ENCODE data around the gene MOCS1.

MOCS1 gene

GRCh38 chr6:39910744-39911143 is 23.5 kb downstream of the MOCS1 start:
- POLR2A ChIA-PET, result no interaction called here
- TF ChIP-seq, protein P1, sequence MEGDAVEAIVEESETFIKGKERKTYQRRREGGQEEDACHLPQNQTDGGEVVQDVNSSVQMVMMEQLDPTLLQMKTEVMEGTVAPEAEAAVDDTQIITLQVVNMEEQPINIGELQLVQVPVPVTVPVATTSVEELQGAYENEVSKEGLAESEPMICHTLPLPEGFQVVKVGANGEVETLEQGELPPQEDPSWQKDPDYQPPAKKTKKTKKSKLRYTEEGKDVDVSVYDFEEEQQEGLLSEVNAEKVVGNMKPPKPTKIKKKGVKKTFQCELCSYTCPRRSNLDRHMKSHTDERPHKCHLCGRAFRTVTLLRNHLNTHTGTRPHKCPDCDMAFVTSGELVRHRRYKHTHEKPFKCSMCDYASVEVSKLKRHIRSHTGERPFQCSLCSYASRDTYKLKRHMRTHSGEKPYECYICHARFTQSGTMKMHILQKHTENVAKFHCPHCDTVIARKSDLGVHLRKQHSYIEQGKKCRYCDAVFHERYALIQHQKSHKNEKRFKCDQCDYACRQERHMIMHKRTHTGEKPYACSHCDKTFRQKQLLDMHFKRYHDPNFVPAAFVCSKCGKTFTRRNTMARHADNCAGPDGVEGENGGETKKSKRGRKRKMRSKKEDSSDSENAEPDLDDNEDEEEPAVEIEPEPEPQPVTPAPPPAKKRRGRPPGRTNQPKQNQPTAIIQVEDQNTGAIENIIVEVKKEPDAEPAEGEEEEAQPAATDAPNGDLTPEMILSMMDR (IDR thresholded peaks at IDR 0.05; ENCODE audit: control extremely low read depth, extremely low read depth, low read depth, missing control alignments), result no peak
- CTCF ChIA-PET, result interaction anchor here (1.1 to 1.7 kb wide), 2 partner anchors 17 to 44 kb away, joined by 3 to 4 read pairs; no protein-coding TSS in a partner anchor
- DNase-seq (ENCODE audit: extremely low spot score), result no peak

DNA sequence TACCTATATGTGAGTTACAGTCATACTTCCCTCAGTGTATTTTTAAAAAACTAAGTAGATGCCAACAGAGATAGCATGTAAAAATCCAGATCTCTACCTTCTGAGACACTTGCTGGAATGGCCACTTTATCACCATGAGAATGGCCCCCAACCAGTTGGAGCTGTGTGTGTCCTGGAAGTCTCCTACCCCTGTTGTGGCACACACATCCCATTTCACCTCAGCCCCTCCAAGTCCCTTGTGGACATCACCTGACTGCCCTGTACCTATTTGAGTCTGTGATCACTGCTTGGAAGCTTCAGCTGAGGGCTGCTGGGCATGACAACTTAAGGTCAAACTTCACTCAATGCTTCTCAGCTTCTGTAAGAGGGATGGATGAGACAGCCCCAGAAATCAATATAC is 24.1 kb downstream of the MOCS1 start:
- no peak for DNase-seq (ENCODE audit: extremely low spot score)
- TF ChIP-seq, protein P1 (IDR thresholded peaks at IDR 0.05; ENCODE audit: control extremely low read depth, extremely low read depth, low read depth, missing control alignments), result no peak
- CTCF ChIA-PET, result interaction anchor here (0.7 to 1.1 kb wide), 2 partner anchors 17 to 44 kb away, joined by 3 read pairs; no protein-coding TSS in a partner anchor
- POLR2A ChIA-PET, result no interaction called here

DNA sequence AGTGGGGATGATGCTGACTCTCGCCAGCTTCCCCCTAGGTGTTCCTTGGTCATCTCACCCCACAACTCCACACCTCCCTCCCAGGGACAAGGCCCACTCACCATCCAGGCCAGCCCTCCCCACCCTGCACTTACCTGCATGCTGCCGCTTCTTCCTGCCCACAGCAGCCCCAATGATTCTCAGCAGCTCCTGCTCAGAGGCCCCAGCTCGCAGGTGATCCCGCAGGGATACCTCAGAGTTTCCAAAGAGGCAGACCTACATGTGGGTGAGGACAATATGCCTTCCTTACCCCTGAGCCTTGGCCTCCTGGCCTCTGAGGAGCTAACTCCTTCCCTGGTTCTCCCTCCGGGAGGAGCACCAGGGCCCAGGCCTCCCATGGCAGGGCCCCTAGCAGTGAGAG is 24.6 kb downstream of the MOCS1 start:
- CTCF ChIA-PET, result interaction anchor here (0.7 to 1.1 kb wide), 2 partner anchors 16 to 43 kb away, joined by 3 read pairs; no protein-coding TSS in a partner anchor
- TF ChIP-seq, protein P1 (IDR thresholded peaks at IDR 0.05; ENCODE audit: control extremely low read depth, extremely low read depth, low read depth, missing control alignments), result no peak
- POLR2A ChIA-PET, result no interaction called here
- no peak for DNase-seq (ENCODE audit: extremely low spot score)

DNA sequence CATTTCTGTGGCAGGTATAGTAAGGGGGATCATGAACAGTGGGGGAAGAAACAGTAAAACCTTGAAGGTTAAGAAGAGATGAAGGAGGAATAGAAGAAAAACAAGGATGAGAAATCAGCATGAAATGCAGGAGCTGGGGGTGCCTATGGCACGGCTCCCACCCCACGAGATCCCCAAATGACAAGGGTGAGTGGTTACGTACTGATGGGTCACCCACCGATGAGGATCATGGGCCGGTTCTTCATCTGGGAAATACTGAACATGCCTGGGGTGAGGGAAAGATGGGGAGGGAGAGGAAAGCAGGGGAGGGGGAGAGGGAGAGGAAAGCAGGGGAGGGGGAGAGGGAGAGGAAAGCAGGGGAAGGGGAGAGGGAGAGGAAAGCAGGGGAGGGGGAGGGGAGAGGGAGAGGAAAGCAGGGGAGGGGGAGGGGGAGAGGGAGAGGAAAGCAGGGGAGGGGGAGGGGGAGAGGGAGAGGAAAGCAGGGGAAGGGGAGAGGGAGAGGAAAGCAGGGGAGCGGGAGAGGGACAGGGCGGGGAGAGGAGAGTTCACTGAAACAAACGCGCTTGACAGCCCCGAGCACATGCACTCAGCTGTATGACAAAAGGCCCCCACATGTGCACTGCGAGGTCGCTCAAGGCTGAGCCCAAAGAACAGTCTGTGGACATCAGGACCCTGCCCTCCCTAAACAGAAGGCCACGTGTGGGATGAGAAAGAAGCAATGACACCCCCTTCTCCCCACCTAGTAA is 25.3 kb downstream of the MOCS1 start:
- DNase-seq (ENCODE audit: extremely low spot score), result no peak
- ChIA-PET CTCF (no interaction called here), POLR2A (no interaction called here)
- TF ChIP-seq, protein P1 (IDR thresholded peaks at IDR 0.05; ENCODE audit: control extremely low read depth, extremely low read depth, low read depth, missing control alignments), result no peak

GRCh38 chr6:39907871-39908575 is 26.2 kb downstream of the MOCS1 start:
- DNase-seq (ENCODE audit: extremely low spot score), result no peak
- ChIA-PET POLR2A (no interaction called here), CTCF (no interaction called here)
- TF ChIP-seq, protein P1 (IDR thresholded peaks at IDR 0.05; ENCODE audit: control extremely low read depth, extremely low read depth, low read depth, missing control alignments), result no peak

GRCh38 chr6:39906318-39906761 is 27.9 kb downstream of the MOCS1 start:
- ChIA-PET POLR2A (no interaction called here), CTCF (interaction anchor here (2.0 kb wide), 1 partner anchor 13 kb away, joined by 7 read pairs; no protein-coding TSS in a partner anchor)
- no peak for DNase-seq (ENCODE audit: extremely low spot score)
- TF ChIP-seq, protein P1 (IDR thresholded peaks at IDR 0.05; ENCODE audit: control extremely low read depth, extremely low read depth, low read depth, missing control alignments), result no peak
